ENCODE results near the gene IFT80. TPM values are rescaled to one million over a fixed set of nuclear protein-coding genes. Genes with fewer than 3 reads are reported as not detected.

The IFT80 gene
- total RNA-seq, 6 experiments from 2014 or later, result 6.7 to 13.7 (median 8.5) TPM

DNA sequence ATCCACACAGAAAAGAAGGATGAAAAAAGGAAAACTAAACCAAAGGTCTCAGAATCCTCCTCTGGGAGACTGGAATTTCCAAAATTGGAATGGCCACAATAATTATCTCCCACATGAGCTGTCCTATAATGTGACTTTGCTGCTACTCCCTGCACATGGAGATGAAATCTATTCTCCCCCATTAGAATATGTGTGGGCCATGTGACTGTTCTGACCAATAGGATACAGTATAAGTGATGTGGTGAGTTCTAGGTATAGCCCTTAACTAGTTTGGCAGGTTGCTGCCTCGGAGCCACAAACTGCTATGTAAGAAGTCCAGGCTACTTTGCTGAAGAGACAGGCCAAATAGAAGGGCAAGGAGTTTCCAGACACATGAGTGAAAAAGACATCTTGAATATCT lies 45.4 kb upstream of the IFT80 start:
- no peak for ATAC-seq
- Histone ChIP-seq H3K27ac (no peak overlapping the region), H3K27me3 (no peaks in the 10 kb centered on the region), H3K4me3 (no peak overlapping the region), H3K4me1 (no peaks in the 10 kb centered on the region), H3K9me3 (no peaks in the 10 kb centered on the region), H3K36me3 (no peaks in the 10 kb centered on the region)
- no CpG with 5 or more reads among the region's 1 CpG for WGBS (ENCODE audit: insufficient coverage, low coverage, low lambda C conversion rate, missing lambda C conversion rate)
- DNase-seq, result no peak
- intact Hi-C loops (cut with DNase I), result no loop called here
- TF ChIP-seq, protein P1, sequence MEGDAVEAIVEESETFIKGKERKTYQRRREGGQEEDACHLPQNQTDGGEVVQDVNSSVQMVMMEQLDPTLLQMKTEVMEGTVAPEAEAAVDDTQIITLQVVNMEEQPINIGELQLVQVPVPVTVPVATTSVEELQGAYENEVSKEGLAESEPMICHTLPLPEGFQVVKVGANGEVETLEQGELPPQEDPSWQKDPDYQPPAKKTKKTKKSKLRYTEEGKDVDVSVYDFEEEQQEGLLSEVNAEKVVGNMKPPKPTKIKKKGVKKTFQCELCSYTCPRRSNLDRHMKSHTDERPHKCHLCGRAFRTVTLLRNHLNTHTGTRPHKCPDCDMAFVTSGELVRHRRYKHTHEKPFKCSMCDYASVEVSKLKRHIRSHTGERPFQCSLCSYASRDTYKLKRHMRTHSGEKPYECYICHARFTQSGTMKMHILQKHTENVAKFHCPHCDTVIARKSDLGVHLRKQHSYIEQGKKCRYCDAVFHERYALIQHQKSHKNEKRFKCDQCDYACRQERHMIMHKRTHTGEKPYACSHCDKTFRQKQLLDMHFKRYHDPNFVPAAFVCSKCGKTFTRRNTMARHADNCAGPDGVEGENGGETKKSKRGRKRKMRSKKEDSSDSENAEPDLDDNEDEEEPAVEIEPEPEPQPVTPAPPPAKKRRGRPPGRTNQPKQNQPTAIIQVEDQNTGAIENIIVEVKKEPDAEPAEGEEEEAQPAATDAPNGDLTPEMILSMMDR (IDR thresholded peaks at IDR 0.05), result no peak
- TF ChIP-seq POLR2A (IDR thresholded peaks at IDR 0.05), result no peak

DNA sequence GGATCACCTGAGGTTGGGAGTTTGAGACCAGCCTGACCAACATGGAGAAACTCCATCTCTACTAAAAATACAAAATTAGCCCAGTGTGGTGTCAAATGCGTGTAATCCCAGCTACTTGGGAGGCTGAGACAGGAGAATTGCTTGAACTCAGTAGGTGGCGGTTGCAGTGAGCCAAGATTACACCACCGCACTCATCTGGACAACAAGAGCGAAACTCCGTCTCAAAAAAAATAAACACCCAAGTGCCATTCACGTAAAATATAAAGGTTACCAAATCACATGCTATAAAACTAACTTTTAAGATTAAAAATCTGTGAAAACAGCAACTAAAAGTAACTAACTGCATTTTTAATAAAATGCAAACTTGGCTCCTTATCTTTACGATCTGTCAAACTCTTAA lies 41.7 kb upstream of the IFT80 start:
- Histone ChIP-seq H3K27ac (no peak overlapping the region), H3K4me3 (no peak overlapping the region), H3K27me3 (no peaks in the 10 kb centered on the region), H3K9me3 (no peaks in the 10 kb centered on the region), H3K4me1 (no peaks in the 10 kb centered on the region), H3K36me3 (no peaks in the 10 kb centered on the region)
- TF ChIP-seq, protein P1 (IDR thresholded peaks at IDR 0.05), result no peak
- no peak for TF ChIP-seq POLR2A (IDR thresholded peaks at IDR 0.05)
- DNase-seq (no peak), ATAC-seq (no peak)
- WGBS (ENCODE audit: insufficient coverage, low coverage, low lambda C conversion rate, missing lambda C conversion rate), result 98% methylated on average over 7 of the region's 7 CpGs
- intact Hi-C loops (cut with DNase I), result no loop called here

DNA sequence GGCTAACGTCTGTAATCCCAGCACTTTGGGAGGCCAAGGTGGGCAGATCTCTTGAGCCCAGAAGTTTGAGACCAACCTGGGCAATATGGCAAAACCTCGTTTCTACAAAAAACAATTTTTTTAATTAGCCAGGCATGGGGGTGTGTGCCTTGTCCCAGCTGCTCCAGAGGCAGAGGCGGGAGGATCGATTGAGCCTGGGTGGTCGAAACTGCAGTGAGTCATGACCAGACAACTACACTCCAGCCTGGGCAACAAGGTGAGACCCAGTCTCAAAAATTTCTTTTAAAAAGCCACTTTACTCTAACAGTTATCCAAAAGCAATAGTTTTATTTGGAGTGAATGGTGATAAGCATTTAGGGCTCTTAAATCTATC lies 38.0 kb upstream of the IFT80 start:
- TF ChIP-seq POLR2A (IDR thresholded peaks at IDR 0.05), result no peak
- TF ChIP-seq, protein P1 (IDR thresholded peaks at IDR 0.05), result no peak
- 90% methylated on average over 4 of the region's 5 CpGs for WGBS (ENCODE audit: insufficient coverage, low coverage, low lambda C conversion rate, missing lambda C conversion rate)
- DNase-seq (no peak), ATAC-seq (no peak)
- no peaks in the 10 kb centered on the region for H3K9me3 ChIP-seq
- H3K27ac ChIP-seq, result no peak overlapping the region
- intact Hi-C loops (cut with DNase I), result no loop called here
- H3K4me1 ChIP-seq, result no peaks in the 10 kb centered on the region
- peaks cover 0 to 24% (median under 1%) of the 10 kb centered on the region in 4 donors for H3K36me3 ChIP-seq
- H3K4me3 ChIP-seq, result no peak overlapping the region
- no peaks in the 10 kb centered on the region for H3K27me3 ChIP-seq

DNA sequence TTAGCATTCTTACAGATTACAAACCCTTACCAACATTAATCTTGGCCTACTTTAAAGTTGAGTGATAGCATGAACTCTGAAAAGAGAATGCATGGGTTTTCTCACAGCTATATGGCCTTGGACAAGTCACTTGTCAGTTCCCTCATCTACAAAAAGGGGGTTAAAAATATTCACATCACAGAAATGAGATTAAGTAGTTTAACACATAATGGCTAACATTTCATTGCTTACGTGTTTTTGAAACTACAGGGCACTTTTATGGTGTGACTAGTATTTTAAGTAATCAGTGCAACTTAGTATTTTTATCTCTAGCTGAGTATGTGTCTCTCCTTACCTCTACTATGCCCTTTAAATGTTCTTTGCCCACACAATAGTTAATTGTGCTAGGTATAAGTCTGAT lies 36.7 kb upstream of the IFT80 start:
- Histone ChIP-seq H3K9me3 (no peaks in the 10 kb centered on the region), H3K36me3 (peaks cover 0 to 37% (median 4%) of the 10 kb centered on the region in 4 donors), H3K27ac (no peak overlapping the region), H3K27me3 (no peaks in the 10 kb centered on the region), H3K4me3 (no peak overlapping the region), H3K4me1 (no peaks in the 10 kb centered on the region)
- WGBS (ENCODE audit: insufficient coverage, low coverage, low lambda C conversion rate, missing lambda C conversion rate), result 92% methylated on average over 1 of the region's 1 CpG
- TF ChIP-seq POLR2A (IDR thresholded peaks at IDR 0.05), result no peak
- TF ChIP-seq, protein P1 (IDR thresholded peaks at IDR 0.05), result no peak
- intact Hi-C loops (cut with DNase I), result no loop called here
- DNase-seq (no peak), ATAC-seq (no peak)

DNA sequence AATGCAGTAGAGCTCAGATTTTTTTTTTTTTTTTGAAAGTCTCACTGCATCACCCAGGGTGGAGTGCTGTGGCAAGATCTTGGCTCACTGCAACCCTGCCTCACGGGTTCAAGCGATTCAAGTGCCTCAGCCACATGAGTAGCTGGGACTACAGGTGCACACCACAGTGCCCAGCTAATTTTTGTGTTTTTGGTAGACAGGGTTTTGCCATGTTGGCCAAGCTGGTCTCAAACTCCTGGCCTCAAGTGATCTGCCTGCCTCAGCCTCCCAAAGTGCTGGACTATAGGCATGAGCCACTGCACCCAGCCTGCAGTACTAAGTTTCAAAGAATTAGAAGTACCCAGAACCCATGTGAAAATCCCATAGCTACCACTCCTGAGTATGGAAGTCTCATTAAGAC lies 36.1 kb upstream of the IFT80 start:
- TF ChIP-seq POLR2A (IDR thresholded peaks at IDR 0.05), result no peak
- TF ChIP-seq, protein P1 (IDR thresholded peaks at IDR 0.05), result no peak
- Histone ChIP-seq H3K4me1 (no peaks in the 10 kb centered on the region), H3K36me3 (peaks cover 0 to 41% (median 5%) of the 10 kb centered on the region in 4 donors), H3K27me3 (no peaks in the 10 kb centered on the region), H3K9me3 (no peaks in the 10 kb centered on the region), H3K4me3 (no peak overlapping the region), H3K27ac (no peak overlapping the region)
- intact Hi-C loops (cut with DNase I), result no loop called here
- ATAC-seq (no peak), DNase-seq (no peak)
- 100% methylated on average over 2 of the region's 2 CpGs for WGBS (ENCODE audit: insufficient coverage, low coverage, low lambda C conversion rate, missing lambda C conversion rate)
